Colonic mucosa (tissue), 4 donors: ENCODE data around the gene CD3D. TPM values are rescaled to one million over a fixed set of nuclear protein-coding genes. Genes with fewer than 3 reads are reported as not detected.

Source experiments
- DNase-seq: peaks from one replicate; pipeline ENCODE4 v3.0.0-alpha.2; 2020
- H3K27ac ChIP-seq: fragments of 200-600 bp; one replicate; pipeline ENCODE4 v1.8.0; 2021
- H3K27me3 ChIP-seq: fragments of 200-600 bp; one replicate; pipeline ENCODE4 v1.8.0; 2021
- H3K36me3 ChIP-seq: fragments of 200-600 bp; one replicate; pipeline ENCODE4 v1.8.0; 2021
- H3K4me1 ChIP-seq: fragments of 200-600 bp; one replicate; pipeline ENCODE4 v1.8.0; 2021; ENCODE audit warnings: mild to moderate bottlenecking
- H3K4me3 ChIP-seq: fragments of 200-600 bp; one replicate; pipeline ENCODE4 v1.8.0; 2021
- H3K9ac ChIP-seq, 2 donors: one replicate each; pipeline ENCODE4 v1.7.0; 2013; ENCODE audit warnings: control low read depth in 2 of 2, low read depth in 2 of 2, low read length in 2 of 2
- H3K9me3 ChIP-seq: fragments of 200-600 bp; one replicate; pipeline ENCODE4 v1.8.0; 2021
- intact Hi-C: fragments of 100-400 bp; cut with DNase I; formaldehyde crosslinking; loops from one replicate; pipeline ENCODE4 v1.14.1; 2022
- total RNA-seq, 2 donors: library from RNA; stranded (reverse); fragmentation: NEBNext Ultra II Directional in 1 of 2; extraction: Animal tissue kit (Norgen Biotek cat#: 25700) in 1 of 2; gene quantifications; one replicate each; pipeline ENCODE4 v1.2.1, GENCODE V29; 2021
- TF ChIP-seq, protein P1 (sequence below): fragments of 200-600 bp; IDR thresholded peaks from one replicate; pipeline ENCODE4 v1.8.0; 2022; ENCODE audit warnings: antibody characterized with exemption, mild to moderate bottlenecking
- donor health status: healthy.
- donor health status: DM: no; HTN: no; CAD: no.
- donor health status: DM: no; HTN: no; CAD: no.

The CD3D gene
- total RNA-seq, 2 donors from 2014 or later = 3.1 to 4.7 TPM

DNA sequence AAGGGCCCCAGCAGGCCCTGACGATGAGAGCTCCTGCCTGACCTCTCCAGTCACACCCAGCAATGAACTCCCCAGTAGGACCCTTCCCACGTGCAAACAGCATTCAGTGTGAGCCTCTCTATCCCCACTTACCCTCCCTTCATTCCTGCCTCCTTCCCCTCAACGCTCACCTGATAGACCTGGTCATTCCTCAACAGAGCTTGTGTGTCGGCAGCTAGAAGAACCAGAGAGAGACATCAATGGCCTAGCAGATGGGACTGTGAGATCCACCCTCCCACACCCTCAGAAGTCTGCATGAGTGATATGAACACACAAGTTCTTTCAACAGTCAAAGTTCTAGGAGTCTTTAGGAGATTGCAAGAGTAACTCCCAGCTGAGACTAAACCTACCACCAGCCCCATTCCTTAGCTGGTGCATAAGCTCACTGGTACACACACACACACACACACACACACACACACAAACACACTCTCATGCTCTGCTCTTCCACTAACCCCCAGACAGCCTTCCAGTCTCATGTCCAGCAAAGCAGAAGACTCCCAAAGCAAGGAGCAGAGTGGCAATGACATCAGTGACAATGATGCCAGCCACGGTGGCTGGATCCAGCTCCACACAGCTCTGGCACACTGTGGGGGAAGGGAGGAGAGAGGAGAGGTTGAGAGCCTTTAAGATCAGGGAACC lies 3.1 kb downstream of the CD3D start:
- Histone ChIP-seq H3K4me1 (no peaks in the 10 kb centered on the region), H3K9ac (peak overlapping the region in 1 of 2 donors; percentile 24), H3K27ac (peak overlapping the region; percentile 40), H3K4me3 (peak overlapping the region; percentile 2), H3K27me3 (no peaks in the 10 kb centered on the region), H3K9me3 (no peaks in the 10 kb centered on the region), H3K36me3 (no peaks in the 10 kb centered on the region)
- TF ChIP-seq, protein P1, sequence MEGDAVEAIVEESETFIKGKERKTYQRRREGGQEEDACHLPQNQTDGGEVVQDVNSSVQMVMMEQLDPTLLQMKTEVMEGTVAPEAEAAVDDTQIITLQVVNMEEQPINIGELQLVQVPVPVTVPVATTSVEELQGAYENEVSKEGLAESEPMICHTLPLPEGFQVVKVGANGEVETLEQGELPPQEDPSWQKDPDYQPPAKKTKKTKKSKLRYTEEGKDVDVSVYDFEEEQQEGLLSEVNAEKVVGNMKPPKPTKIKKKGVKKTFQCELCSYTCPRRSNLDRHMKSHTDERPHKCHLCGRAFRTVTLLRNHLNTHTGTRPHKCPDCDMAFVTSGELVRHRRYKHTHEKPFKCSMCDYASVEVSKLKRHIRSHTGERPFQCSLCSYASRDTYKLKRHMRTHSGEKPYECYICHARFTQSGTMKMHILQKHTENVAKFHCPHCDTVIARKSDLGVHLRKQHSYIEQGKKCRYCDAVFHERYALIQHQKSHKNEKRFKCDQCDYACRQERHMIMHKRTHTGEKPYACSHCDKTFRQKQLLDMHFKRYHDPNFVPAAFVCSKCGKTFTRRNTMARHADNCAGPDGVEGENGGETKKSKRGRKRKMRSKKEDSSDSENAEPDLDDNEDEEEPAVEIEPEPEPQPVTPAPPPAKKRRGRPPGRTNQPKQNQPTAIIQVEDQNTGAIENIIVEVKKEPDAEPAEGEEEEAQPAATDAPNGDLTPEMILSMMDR = no peak
- DNase-seq = no peak
- intact Hi-C loops = no loop called here

- Histone ChIP-seq H3K36me3 (no peaks in the 10 kb centered on the region), H3K27me3 (no peaks in the 10 kb centered on the region), H3K9ac (no peak overlapping the region), H3K4me1 (no peaks in the 10 kb centered on the region), H3K4me3 (no peak overlapping the region), H3K27ac (peak overlapping the region; percentile 40), H3K9me3 (no peaks in the 10 kb centered on the region)
- TF ChIP-seq, protein P1 = no peak
- intact Hi-C loops = no loop called here
- DNase-seq = peak; percentile 56
Measured at GRCh38 chr11:118338637-118339061, 3.9 kb downstream of the CD3D start.

GRCh38 chr11:118334745-118335144 lies 7.8 kb downstream of the CD3D start:
- no peak overlapping the region for H3K27ac ChIP-seq
- TF ChIP-seq, protein P1 = no peak

GRCh38 chr11:118328745-118329144 lies 13.8 kb downstream of the CD3D start:
- TF ChIP-seq, protein P1 = no peak
- no peaks in the 10 kb centered on the region for H3K27me3 ChIP-seq
- no peaks in the 10 kb centered on the region for H3K36me3 ChIP-seq
- H3K9me3 ChIP-seq = no peaks in the 10 kb centered on the region
- H3K4me3 ChIP-seq = no peak overlapping the region
- intact Hi-C loops = no loop called here
- no peak for DNase-seq
- H3K27ac ChIP-seq = no peak overlapping the region
- no peaks in the 10 kb centered on the region for H3K4me1 ChIP-seq
- H3K9ac ChIP-seq = no peak overlapping the region

More at GRCh38 chr11:118334745-118335144, 7.8 kb downstream of the CD3D start:
- H3K4me3 ChIP-seq = no peak overlapping the region
- no peak overlapping the region for H3K9ac ChIP-seq
- no peak for DNase-seq
- no peaks in the 10 kb centered on the region for H3K36me3 ChIP-seq
- no peaks in the 10 kb centered on the region for H3K9me3 ChIP-seq
- no peaks in the 10 kb centered on the region for H3K27me3 ChIP-seq
- intact Hi-C loops = no loop called here
- no peaks in the 10 kb centered on the region for H3K4me1 ChIP-seq

GRCh38 chr11:118325283-118325682 lies 17.2 kb downstream of the CD3D start:
- H3K9ac ChIP-seq = no peak overlapping the region
- H3K4me1 ChIP-seq = peaks cover 5% of the 10 kb centered on the region
- intact Hi-C loops = no loop called here

More at GRCh38 chr11:118325283-118325682, 17.2 kb downstream of the CD3D start:
- Histone ChIP-seq H3K27ac (no peak overlapping the region), H3K4me3 (no peak overlapping the region), H3K36me3 (no peaks in the 10 kb centered on the region), H3K9me3 (no peaks in the 10 kb centered on the region), H3K27me3 (no peaks in the 10 kb centered on the region)
- TF ChIP-seq, protein P1 = no peak
- no peak for DNase-seq
